Skeletal muscle satellite cell (primary cell): ENCODE measurements around the gene SORCS2.

Experiments
- H3K27me3 ChIP-seq: 2 replicates; pipeline ENCODE4 v1.7.0; 2013; ENCODE audit warnings: low read length; ENCODE audit not compliant: control insufficient read depth, insufficient read depth
- H3K36me3 ChIP-seq: 2 replicates; pipeline ENCODE4 v1.7.0; 2013; ENCODE audit warnings: mild to moderate bottlenecking, control low read depth, low read length; ENCODE audit not compliant: insufficient read depth
- H3K4me1 ChIP-seq: 2 replicates; pipeline ENCODE4 v1.7.0; 2013; ENCODE audit warnings: low read length; ENCODE audit not compliant: control insufficient read depth, insufficient read depth
- H3K4me2 ChIP-seq: 2 replicates; pipeline ENCODE4 v1.7.0; 2013; ENCODE audit warnings: mild to moderate bottlenecking, low read length
- H3K4me3 ChIP-seq: 2 replicates; pipeline ENCODE4 v1.7.0; 2013; ENCODE audit warnings: low read length
- H3K9ac ChIP-seq: 2 replicates; pipeline ENCODE4 v1.7.0; 2013; ENCODE audit warnings: mild to moderate bottlenecking, low read depth, low read length, moderate library complexity
- H3K9me3 ChIP-seq: replicated peaks from 2 replicates; pipeline ENCODE4 v1.7.0; 2013; ENCODE audit warnings: mild to moderate bottlenecking, control low read depth, low read length

Gene SORCS2

GRCh38 chr4:7343081-7343655 is 150.8 kb downstream of the SORCS2 start:
- Histone ChIP-seq H3K9ac (no peak overlapping the region), H3K4me2 (no peak overlapping the region), H3K9me3 (peaks cover 5% of the 10 kb centered on the region), H3K4me3 (no peak overlapping the region), H3K36me3 (no peaks in the 10 kb centered on the region), H3K4me1 (no peaks in the 10 kb centered on the region), H3K27me3 (peaks cover 4% of the 10 kb centered on the region)

GRCh38 chr4:7343950-7344349 is 151.6 kb downstream of the SORCS2 start:
- Histone ChIP-seq H3K9ac (no peak overlapping the region), H3K27me3 (peaks cover 4% of the 10 kb centered on the region), H3K4me1 (no peaks in the 10 kb centered on the region), H3K9me3 (peaks cover 5% of the 10 kb centered on the region), H3K4me2 (no peak overlapping the region), H3K4me3 (no peak overlapping the region), H3K36me3 (no peaks in the 10 kb centered on the region)

GRCh38 chr4:7344636-7345155 is 152.4 kb downstream of the SORCS2 start:
- Histone ChIP-seq H3K9me3 (peaks cover 5% of the 10 kb centered on the region), H3K9ac (no peak overlapping the region), H3K4me3 (no peak overlapping the region), H3K4me1 (no peaks in the 10 kb centered on the region), H3K27me3 (peaks cover 4% of the 10 kb centered on the region), H3K36me3 (no peaks in the 10 kb centered on the region), H3K4me2 (no peak overlapping the region)

GRCh38 chr4:7347981-7348380 is 155.6 kb downstream of the SORCS2 start:
- H3K27me3 ChIP-seq, result peaks cover 29% of the 10 kb centered on the region
- H3K4me3 ChIP-seq, result no peak overlapping the region
- H3K36me3 ChIP-seq, result no peaks in the 10 kb centered on the region
- H3K4me2 ChIP-seq, result no peak overlapping the region
- H3K4me1 ChIP-seq, result no peaks in the 10 kb centered on the region
- no peak overlapping the region for H3K9ac ChIP-seq
- H3K9me3 ChIP-seq, result peaks cover 5% of the 10 kb centered on the region

GRCh38 chr4:7348946-7349900 is 156.9 kb downstream of the SORCS2 start:
- peaks cover 5% of the 10 kb centered on the region for H3K9me3 ChIP-seq
- no peaks in the 10 kb centered on the region for H3K4me1 ChIP-seq
- H3K4me3 ChIP-seq, result no peak overlapping the region
- H3K9ac ChIP-seq, result no peak overlapping the region
- peaks cover 29% of the 10 kb centered on the region for H3K27me3 ChIP-seq
- H3K36me3 ChIP-seq, result no peaks in the 10 kb centered on the region
- no peak overlapping the region for H3K4me2 ChIP-seq

- H3K4me3 ChIP-seq, result no peak overlapping the region
- peaks cover 29% of the 10 kb centered on the region for H3K27me3 ChIP-seq
- H3K9ac ChIP-seq, result no peak overlapping the region
- H3K4me1 ChIP-seq, result no peaks in the 10 kb centered on the region
- H3K36me3 ChIP-seq, result no peaks in the 10 kb centered on the region
- H3K4me2 ChIP-seq, result no peak overlapping the region
- peaks cover 5% of the 10 kb centered on the region for H3K9me3 ChIP-seq
Measured at GRCh38 chr4:7350396-7350795, 158.1 kb downstream of the SORCS2 start.

- Histone ChIP-seq H3K9me3 (peaks cover 5% of the 10 kb centered on the region), H3K4me2 (no peak overlapping the region)
Measured at GRCh38 chr4:7351014-7351413, 158.7 kb downstream of the SORCS2 start.

GRCh38 chr4:7352486-7352885 is 160.1 kb downstream of the SORCS2 start:
- Histone ChIP-seq H3K4me1 (no peaks in the 10 kb centered on the region), H3K27me3 (peaks cover 30% of the 10 kb centered on the region), H3K4me3 (no peak overlapping the region), H3K9me3 (no peaks in the 10 kb centered on the region), H3K4me2 (no peak overlapping the region), H3K9ac (no peak overlapping the region), H3K36me3 (no peaks in the 10 kb centered on the region)

More at GRCh38 chr4:7351014-7351413, 158.7 kb downstream of the SORCS2 start:
- H3K36me3 ChIP-seq, result no peaks in the 10 kb centered on the region
- H3K9ac ChIP-seq, result no peak overlapping the region
- H3K27me3 ChIP-seq, result peaks cover 26% of the 10 kb centered on the region
- H3K4me1 ChIP-seq, result no peaks in the 10 kb centered on the region
- H3K4me3 ChIP-seq, result no peak overlapping the region

GRCh38 chr4:7353046-7353790 is 160.9 kb downstream of the SORCS2 start:
- peaks cover 35% of the 10 kb centered on the region for H3K27me3 ChIP-seq
- H3K4me3 ChIP-seq, result no peak overlapping the region
- peaks cover 3% of the 10 kb centered on the region for H3K4me1 ChIP-seq
- no peak overlapping the region for H3K9ac ChIP-seq
- H3K36me3 ChIP-seq, result no peaks in the 10 kb centered on the region
- no peaks in the 10 kb centered on the region for H3K9me3 ChIP-seq
- no peak overlapping the region for H3K4me2 ChIP-seq

- peaks cover 7% of the 10 kb centered on the region for H3K4me1 ChIP-seq
- H3K9ac ChIP-seq, result no peak overlapping the region
- peaks cover 35% of the 10 kb centered on the region for H3K27me3 ChIP-seq
- no peaks in the 10 kb centered on the region for H3K36me3 ChIP-seq
- H3K4me3 ChIP-seq, result no peak overlapping the region
- H3K9me3 ChIP-seq, result no peaks in the 10 kb centered on the region
- H3K4me2 ChIP-seq, result no peak overlapping the region
Measured at GRCh38 chr4:7353846-7354610, 161.7 kb downstream of the SORCS2 start.

GRCh38 chr4:7354927-7355326 is 162.6 kb downstream of the SORCS2 start:
- Histone ChIP-seq H3K4me3 (no peak overlapping the region), H3K4me1 (peaks cover 7% of the 10 kb centered on the region), H3K9ac (no peak overlapping the region), H3K27me3 (peaks cover 38% of the 10 kb centered on the region), H3K4me2 (no peak overlapping the region), H3K9me3 (no peaks in the 10 kb centered on the region), H3K36me3 (no peaks in the 10 kb centered on the region)
